Upper lobe of left lung (tissue), 4 donors: ENCODE results near the gene PLCB4.

Source experiments
- EP300 ChIP-seq, 4 donors: sonication (generic); formaldehyde crosslinking; IDR thresholded peaks; one replicate each; pipeline ENCODE4 v1.5.1; 2017; ENCODE audit warnings: antibody characterized with exemption in 4 of 4, control low read depth in 2 of 4
- POLR2A ChIP-seq, 4 donors: fragments of 450-650 bp; IDR thresholded peaks; one replicate each; pipeline ENCODE4 v1.5.1; 2016 to 2017; ENCODE audit warnings: antibody characterized with exemption in 4 of 4, mild to moderate bottlenecking in 2 of 4
- POLR2AphosphoS5 ChIP-seq, 2 donors: sonication (generic); formaldehyde crosslinking; IDR thresholded peaks; one replicate each; pipeline ENCODE4 v1.5.1; 2017; ENCODE audit warnings: antibody characterized with exemption in 2 of 2
- TF ChIP-seq, protein P1 (sequence below), 6 experiments: fragments of 450-650 bp in 4 of 6; fragments of 200-600 bp in 2 of 6; sonication (generic) in 2 of 6; IDR thresholded peaks; one replicate each; pipeline ENCODE4 v1.5.1; 2016 to 2019; ENCODE audit warnings: antibody characterized with exemption in 6 of 6

DNA sequence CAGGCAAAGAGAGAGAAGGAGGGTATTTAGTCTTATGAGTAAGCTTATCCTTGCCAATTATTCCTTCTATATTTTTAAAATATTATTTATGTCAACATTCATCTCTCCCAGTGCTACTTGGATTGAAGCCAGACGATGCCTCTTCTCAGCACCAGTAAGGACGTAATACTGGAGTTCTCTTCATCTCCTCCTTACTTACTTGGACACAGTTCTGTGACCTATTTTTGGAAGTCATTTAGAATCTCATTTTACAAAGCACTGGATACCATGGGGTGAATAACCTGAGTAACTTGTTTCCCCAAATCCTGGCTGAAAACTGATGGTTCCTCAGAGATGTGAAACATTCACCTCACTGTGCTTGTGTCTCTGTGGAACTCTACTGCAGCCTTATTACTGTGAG, 308.1 kb downstream of the PLCB4 start:
- TF ChIP-seq, protein P1, sequence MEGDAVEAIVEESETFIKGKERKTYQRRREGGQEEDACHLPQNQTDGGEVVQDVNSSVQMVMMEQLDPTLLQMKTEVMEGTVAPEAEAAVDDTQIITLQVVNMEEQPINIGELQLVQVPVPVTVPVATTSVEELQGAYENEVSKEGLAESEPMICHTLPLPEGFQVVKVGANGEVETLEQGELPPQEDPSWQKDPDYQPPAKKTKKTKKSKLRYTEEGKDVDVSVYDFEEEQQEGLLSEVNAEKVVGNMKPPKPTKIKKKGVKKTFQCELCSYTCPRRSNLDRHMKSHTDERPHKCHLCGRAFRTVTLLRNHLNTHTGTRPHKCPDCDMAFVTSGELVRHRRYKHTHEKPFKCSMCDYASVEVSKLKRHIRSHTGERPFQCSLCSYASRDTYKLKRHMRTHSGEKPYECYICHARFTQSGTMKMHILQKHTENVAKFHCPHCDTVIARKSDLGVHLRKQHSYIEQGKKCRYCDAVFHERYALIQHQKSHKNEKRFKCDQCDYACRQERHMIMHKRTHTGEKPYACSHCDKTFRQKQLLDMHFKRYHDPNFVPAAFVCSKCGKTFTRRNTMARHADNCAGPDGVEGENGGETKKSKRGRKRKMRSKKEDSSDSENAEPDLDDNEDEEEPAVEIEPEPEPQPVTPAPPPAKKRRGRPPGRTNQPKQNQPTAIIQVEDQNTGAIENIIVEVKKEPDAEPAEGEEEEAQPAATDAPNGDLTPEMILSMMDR (IDR thresholded peaks at IDR 0.05): no peak
- no peak for TF ChIP-seq POLR2A (IDR thresholded peaks at IDR 0.05)
- no peak for TF ChIP-seq EP300 (IDR thresholded peaks at IDR 0.05)
- no peak for TF ChIP-seq POLR2AphosphoS5 (IDR thresholded peaks at IDR 0.05)
